Right kidney (tissue), 1 donor: ENCODE results near the gene ENPP3.

ENCODE experiments used
- DNase-seq: peaks from one replicate; pipeline ENCODE4 v3.0.0-alpha.2; 2016

ENPP3 gene

GRCh38 chr6:131642565-131642964 is 5.5 kb downstream of the ENPP3 start:
- no peak for DNase-seq

- DNase-seq: no peak
Observed at GRCh38 chr6:131642987-131643611, 6.0 kb downstream of the ENPP3 start.

GRCh38 chr6:131643855-131644460 is 6.9 kb downstream of the ENPP3 start:
- DNase-seq: no peak

- no peak for DNase-seq
Observed at GRCh38 chr6:131644921-131645320, 7.8 kb downstream of the ENPP3 start.

- DNase-seq: no peak
Observed at GRCh38 chr6:131645846-131646245, 8.7 kb downstream of the ENPP3 start.

- DNase-seq: no peak
Observed at GRCh38 chr6:131646249-131646670, 9.2 kb downstream of the ENPP3 start.

GRCh38 chr6:131651782-131652181 is 14.7 kb downstream of the ENPP3 start:
- DNase-seq: no peak

GRCh38 chr6:131652472-131652871 is 15.4 kb downstream of the ENPP3 start:
- no peak for DNase-seq

GRCh38 chr6:131654326-131654725 is 17.2 kb downstream of the ENPP3 start:
- DNase-seq: no peak

GRCh38 chr6:131655387-131655786 is 18.3 kb downstream of the ENPP3 start:
- DNase-seq: no peak

GRCh38 chr6:131655951-131656350 is 18.8 kb downstream of the ENPP3 start:
- DNase-seq: no peak

- DNase-seq: no peak
Observed at GRCh38 chr6:131656667-131657066, 19.6 kb downstream of the ENPP3 start.

- no peak for DNase-seq
Observed at GRCh38 chr6:131657222-131657621, 20.1 kb downstream of the ENPP3 start.

- DNase-seq: no peak
Observed at GRCh38 chr6:131657630-131658111, 20.6 kb downstream of the ENPP3 start.

- DNase-seq: no peak
Observed at GRCh38 chr6:131658287-131658686, 21.2 kb downstream of the ENPP3 start.

- no peak for DNase-seq
Observed at GRCh38 chr6:131660195-131660594, 23.1 kb downstream of the ENPP3 start.

- DNase-seq: no peak
Observed at GRCh38 chr6:131663578-131664165, 26.6 kb downstream of the ENPP3 start.

GRCh38 chr6:131669891-131670290 is 32.8 kb downstream of the ENPP3 start:
- DNase-seq: no peak

GRCh38 chr6:131673184-131673583 is 36.1 kb downstream of the ENPP3 start:
- no peak for DNase-seq

- no peak for DNase-seq
Observed at GRCh38 chr6:131678442-131678841, 41.3 kb downstream of the ENPP3 start.

GRCh38 chr6:131680868-131681267 is 43.8 kb downstream of the ENPP3 start:
- no peak for DNase-seq

GRCh38 chr6:131681585-131681984 is 44.5 kb downstream of the ENPP3 start:
- DNase-seq: no peak

GRCh38 chr6:131682442-131682841 is 45.3 kb downstream of the ENPP3 start:
- DNase-seq: no peak

GRCh38 chr6:131683479-131683878 is 46.4 kb downstream of the ENPP3 start:
- DNase-seq: no peak
